NCI-H524 (cell line): ENCODE data around the gene FNDC11.

Source experiments
- DNase-seq, 2 experiments: peaks; one replicate each; lab custom pipeline; 2025; lab: John Stamatoyannopoulos, UW

Gene FNDC11

DNA sequence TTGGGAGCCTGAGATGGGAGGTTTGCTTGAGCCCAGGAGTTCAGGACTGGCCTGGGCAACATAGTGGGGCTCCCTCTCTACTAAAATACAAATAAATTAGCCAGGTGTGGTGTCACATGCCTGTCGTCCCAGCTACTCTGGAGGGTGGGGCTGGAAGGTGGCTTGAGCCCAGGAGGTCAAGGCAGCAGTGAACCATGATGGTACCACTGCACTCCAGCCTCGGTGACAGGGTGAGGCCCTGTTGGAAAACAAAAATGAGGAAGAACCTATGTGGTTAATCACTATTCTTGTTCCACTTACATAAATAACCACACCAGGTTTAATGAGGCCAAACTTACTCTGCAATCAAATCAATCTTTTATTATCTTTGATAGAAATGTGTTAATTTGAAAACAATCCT, 28.0 kb upstream of the FNDC11 start:
- no peak for DNase-seq

GRCh38 chr20:63527184-63527583, 26.8 kb upstream of the FNDC11 start:
- no peak for DNase-seq

GRCh38 chr20:63529180-63529860, 24.6 kb upstream of the FNDC11 start:
- DNase-seq: no peak

DNA sequence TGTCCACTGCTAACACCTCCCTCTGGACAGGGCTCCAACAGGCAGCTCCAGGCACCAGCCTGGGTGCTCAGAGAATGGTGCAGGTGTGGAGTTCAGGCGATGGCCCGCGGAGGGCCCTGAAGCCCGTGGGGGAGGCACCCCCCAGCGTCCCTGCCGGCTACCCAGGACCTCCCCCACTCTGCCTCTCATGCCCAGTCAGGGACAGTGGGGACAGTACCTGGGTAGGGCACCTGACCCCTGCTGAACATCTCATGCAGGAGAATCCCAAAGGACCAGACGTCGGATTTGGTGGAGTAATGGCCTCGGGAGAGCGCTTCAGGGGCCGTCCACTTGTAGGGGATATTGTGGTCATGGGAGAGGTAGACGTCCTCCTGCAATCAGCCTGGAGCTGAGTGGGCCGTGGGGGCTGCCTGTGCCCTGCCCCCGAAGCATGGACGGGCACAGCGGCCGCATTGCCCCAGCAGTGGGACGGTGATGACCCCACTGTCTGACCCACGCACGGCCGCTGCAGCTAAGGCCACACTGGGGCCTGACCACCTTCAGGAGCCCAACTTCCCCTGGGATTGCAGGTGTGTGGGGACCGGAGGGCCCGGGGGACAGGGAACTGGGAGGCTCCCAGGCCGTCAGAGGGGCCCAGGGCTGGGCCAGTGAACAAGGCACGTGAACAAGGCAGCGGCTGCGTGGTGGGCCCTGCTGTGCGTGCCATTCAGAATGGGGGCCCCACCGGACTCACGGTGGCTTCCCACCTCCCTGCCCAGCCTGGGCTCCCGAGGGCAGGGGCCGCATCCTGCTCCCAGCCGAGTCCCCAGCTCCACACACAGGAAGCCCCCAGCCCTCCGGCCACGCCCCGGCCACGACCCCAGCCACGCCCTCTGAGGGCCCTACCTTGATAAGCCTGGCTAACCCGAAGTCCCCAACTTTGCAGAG, 23.8 kb upstream of the FNDC11 start:
- no peak for DNase-seq

DNA sequence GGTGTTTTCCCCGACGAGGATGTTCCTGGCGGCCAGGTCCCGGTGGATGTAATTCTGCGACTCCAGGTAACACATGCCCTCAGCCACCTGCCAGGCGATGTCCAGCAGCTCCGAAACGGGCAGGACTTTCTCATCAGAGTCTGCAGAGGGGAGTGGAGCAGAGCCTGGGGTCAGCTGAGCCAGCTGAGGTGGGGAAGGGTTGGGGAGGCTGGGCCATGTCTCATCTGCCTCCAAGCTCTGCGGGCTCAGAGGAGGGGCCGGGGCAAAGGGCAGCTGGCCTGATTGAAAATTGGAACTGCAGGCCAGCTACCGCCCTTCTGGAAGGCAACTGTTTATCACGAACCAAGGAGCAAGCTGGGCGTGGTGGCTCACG, 23.2 kb upstream of the FNDC11 start:
- DNase-seq: no peak

GRCh38 chr20:63531686-63532448, 22.1 kb upstream of the FNDC11 start:
- no peak for DNase-seq

DNA sequence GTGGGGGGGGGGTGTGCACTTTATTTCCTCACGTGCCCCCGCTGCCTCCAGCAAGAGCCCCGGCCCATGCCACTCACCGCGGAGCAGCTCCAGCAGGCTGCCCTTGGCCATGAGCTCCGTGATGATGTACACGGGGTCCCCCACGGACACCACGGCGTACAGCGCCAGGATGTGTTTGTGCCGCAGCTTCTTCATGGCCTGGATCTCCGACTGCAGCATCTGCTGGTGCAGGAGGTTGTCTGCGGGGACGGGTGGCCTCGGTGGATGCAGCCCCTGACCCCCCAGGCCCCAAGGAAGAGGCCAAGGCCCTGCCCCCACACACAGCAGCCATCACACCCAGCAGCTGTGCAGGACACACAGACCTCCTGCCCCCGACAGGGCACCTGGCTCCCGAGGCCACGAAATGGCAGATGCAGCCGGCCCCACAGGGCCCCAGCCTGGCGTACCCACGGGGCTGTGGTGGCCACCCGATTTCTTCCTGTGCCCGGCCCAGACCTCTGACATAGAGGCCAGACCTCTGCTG, 21.4 kb upstream of the FNDC11 start:
- DNase-seq: no peak

DNA sequence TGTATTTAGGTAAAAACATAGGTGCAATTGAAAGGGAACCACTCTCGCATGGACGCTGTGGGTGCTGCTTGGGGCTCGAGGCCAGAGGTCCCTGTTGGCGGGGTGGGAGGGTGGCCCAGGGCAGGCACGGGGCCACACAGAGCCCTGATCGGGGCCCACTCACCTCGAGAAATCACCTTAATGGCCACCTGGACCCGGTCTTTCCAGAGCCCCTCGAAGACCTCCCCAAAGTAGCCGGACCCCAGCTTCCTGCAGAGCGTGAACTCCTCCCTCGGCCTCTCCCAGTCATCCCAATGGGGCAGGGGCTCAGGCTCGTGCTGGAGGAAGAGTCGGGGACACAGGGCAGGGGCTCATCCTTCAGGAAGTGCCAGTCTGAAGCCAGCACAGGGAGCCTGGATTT, 20.6 kb upstream of the FNDC11 start:
- DNase-seq: no peak

- DNase-seq: no peak
These were observed 20.0 kb upstream of the FNDC11 start for GRCh38 chr20:63533871-63534393.

DNA sequence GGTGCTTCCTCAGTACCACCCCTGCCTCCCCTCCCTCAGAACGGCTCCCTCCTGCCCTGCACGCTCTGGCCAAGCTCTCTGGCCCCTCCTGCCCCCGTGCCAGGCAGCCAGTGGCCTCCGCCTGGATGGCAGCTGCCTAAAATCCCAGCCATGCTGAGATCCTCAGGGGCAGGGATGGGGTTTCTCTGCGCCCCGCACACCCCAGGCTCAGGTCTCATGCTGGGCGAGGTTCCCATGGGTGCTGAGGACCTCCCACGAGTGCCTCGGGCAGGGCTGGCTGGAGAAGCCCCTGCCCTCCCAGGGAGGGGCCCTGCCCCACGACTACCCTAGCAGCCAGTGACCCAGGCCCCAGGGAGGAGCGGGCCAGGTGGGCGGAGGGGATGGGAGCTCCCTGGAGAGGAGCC, 19.5 kb upstream of the FNDC11 start:
- DNase-seq: no peak

GRCh38 chr20:63534831-63535651, 18.9 kb upstream of the FNDC11 start:
- DNase-seq: no peak

DNA sequence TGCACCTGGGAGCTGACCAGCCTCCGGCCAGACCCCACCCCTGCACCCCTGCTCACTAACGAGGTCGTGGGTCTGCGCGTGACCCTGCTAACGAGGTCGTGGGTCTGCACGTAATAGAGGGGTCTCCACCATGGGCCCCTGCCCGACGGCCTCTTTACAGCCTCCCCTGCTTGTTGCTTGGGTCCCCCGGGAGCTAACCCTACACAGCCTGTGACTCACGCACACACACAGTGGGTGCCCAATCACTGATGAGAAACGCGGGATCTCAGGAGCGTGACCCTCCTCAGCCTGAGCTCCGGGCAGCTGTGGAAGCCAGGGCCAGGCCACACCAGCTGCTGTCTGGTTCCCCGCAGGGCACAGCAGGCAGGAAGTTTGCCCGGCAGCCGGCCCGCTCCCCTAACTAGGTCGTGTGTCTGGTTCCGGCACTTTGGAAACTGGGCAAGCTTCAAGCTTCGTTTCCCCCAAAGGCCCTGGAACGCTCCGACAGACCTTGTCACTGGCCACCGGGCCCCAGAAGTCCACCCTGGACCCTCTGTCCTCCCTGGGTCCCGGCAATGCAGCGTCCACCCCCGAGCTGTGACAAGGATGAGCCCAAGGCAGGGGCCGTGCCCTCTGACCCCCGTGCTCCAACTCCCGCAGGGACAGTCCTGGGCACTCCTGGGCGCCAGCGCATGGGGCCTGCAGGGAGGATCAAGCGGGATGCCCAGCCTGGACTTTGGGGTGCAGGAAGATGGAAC, 17.6 kb upstream of the FNDC11 start:
- no peak for DNase-seq

DNA sequence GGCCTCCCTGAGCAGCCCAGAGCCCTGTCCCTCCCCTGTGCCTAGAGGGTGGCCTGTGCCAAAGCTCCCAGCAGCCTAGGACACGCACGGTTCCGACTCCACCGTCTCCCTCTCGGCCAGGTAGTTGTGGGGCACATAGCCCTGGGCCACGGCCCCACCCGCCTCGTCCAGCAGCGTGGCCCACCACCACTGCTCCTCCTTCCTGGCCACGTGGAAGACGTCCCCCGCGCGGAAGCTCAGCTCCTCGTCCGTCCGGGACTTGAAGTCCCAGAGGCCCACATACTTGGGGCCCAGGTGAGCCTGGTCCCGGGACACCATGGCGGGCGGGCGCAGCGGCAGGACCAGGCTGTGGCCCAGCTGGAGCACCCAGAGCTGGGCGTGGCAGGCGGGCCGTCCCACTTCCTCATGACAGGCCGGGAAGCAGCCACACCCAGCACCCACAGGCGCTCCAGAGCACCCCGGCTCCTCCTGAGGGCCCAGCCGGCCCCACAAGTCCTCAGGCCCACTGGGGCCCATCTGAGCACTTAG, 16.9 kb upstream of the FNDC11 start, which contains the start of gene PTK6:
Gene PTK6, minus strand, starts transcription at position 380 of the 528 bp plus-strand sequence. Its CDS starts 62 bp downstream, at position 318.
- DNase-seq: no peak

DNA sequence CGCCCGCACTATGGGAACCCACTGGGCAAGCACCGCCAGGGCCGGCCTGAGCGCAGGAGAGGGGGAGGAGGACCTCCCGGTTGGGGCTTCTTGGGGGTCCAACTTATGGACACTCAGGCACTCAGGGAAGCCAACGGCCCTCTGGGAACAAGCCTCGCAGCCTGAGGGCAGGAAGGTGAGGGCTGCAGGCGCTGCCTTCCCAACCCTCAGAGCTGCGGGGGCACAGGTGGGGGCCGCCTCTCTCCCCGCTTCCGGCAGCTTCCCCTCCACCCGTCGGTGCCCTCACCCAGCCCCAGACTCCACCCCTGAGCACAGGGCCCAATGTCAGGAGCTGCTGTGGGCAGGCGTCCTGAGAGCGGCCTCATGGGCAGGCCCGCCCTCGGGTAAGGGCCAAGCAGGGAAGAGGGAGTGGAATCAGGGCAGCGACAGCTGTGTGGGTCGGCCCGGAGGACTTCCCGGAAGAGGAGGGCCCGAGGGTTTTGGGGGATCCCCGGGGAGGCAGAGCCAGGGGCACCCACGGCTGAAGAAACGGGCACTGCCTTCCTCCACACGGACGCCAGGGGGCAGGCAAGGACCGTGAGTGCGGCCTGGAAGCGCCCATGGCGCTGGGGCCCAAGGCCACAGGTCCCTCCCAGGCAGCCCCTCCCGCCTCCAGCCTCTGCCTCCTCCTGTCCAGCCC, 16.3 kb upstream of the FNDC11 start:
- DNase-seq: peak; percentile 26 to 70

DNA sequence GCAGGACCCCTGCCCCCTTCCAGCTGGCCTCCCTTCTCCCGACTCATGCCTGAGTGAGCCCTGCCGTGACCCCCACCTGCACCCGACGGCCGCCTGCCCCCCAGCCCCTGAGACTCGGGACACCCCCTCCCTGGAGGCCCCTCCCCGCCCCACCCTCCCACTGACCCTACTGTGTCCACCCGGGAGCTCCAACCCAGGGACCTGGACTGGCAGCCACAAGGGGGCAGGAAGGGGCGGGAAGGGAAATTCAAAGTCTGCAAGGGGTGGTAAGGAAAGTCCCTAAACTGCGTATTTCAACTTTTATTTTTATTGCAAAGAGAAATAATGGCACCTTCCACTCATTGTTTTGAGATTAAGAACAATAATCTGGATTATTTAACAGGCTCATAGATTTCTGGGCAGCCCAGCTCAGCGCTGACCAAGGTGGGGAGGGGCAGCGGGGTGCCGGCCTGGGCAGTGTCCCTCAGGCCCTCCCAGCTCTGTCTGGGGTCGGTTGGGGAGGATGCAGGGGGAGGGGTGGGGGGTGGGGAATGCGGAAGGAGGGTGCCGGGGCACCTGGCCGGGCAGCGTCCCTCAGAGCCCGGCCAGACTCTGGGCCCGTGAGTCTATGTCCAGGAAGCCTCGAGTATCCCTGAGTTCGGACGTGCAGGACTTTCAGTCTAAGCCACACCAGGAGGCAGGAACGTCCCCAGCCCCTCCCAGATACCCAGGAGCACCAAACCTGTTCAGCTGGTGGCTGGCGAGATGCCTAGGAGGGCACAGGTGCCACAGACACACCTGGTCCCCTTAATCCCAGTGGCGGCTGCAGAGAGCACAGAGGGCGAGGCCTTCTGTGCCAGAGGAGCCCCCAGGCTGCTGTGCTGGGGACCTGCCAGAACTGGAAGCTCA, 15.5 kb upstream of the FNDC11 start:
- no peak for DNase-seq

DNA sequence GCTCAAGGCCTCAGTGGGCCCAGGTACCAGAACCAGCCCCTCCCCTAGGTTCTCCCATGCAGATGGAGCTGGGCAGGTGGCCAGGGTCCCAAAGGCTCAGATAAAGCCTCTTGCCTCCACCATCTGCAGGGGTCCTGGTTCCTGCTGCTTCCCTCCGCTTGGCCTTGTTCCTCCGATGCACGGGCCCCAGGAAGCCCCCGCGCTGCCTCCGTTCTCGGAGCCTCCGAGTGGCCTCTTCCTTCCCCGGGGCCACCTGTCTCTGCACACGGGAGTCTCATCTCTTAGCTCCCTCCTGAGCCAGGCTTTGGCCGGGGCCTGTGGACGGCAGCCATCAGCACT, 14.9 kb upstream of the FNDC11 start:
- DNase-seq: no peak

DNA sequence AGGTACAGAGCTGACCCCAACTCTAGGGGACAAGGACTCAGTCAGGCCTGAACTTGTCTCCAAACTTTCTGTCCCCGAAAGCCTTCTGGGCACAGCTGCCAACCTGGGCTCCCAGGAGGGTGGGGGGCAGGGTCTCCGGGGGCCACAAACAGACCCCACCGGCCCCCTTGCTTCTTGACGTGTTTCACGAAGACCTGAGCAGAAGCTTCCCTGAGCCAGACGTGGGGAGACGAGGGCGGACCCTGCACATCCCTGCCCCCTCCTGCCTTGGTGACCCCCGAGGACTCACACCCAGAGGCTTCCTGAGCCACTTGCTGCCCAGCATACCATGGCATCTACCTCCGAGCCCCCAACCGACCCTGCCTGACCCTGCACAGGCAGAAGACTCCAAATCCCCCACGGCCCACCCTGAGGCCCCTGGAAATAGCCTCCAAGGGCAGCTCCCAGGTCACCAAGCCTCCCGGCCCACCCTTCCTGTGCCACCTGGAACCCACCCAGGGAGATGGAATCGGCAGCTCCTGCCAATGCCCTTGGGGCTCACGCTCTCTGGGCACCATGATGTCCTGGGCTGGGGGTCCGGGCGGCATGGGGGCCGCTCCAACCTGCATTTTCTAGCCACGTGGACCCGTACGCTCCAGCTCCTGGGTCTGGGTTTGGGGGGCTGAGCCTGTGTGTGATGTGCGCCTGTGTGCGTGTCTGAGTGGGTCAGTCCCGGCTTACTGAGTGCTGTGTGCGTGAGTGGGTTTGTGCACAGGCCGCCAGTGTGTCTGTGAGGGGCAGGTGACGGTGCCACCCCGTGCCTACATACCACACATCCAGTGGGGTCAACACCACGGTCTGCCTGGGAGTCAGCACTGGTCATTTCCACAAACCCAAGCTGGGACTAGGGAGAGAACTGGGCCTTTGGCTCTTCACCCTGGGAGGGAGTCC, 14.3 kb upstream of the FNDC11 start:
- no peak for DNase-seq
